Uterus (tissue), 4 donors: Measurements from ENCODE around the gene HRH2. TPM values are rescaled to one million over a fixed set of nuclear protein-coding genes. Genes with fewer than 3 reads are reported as not detected.
"Not testable (repeated sequence)": the region's sequence is repeated elsewhere in the genome, so short reads cannot be mapped to it uniquely, and the experiment has no call there.

Source experiments
- DNase-seq, 2 donors: peaks; one replicate each; pipeline ENCODE4 v3.0.0-alpha.2; 2019 to 2020
- H3K27ac ChIP-seq, 2 donors: fragments of 200-600 bp; sonication (generic); 1 replicate in 1 of 2; 2 replicates in 1 of 2; pipeline ENCODE4 v1.5.1; 2016 to 2018
- H3K27me3 ChIP-seq, 2 donors: fragments of 200-600 bp; sonication (generic); one replicate each; pipeline ENCODE4 v1.5.1; 2018 to 2019; ENCODE audit warnings: control low read depth in 1 of 2
- H3K36me3 ChIP-seq, 2 donors: fragments of 200-600 bp; sonication (generic); one replicate each; pipeline ENCODE4 v1.5.1; 2019; ENCODE audit warnings: control low read depth in 1 of 2
- H3K4me1 ChIP-seq, 2 donors: fragments of 200-600 bp; sonication (generic); one replicate each; pipeline ENCODE4 v1.5.1; 2018 to 2019; ENCODE audit warnings: control low read depth in 1 of 2
- H3K4me3 ChIP-seq, 2 donors: fragments of 200-600 bp; sonication (generic); 1 replicate in 1 of 2; 2 replicates in 1 of 2; pipeline ENCODE4 v1.5.1; 2018 to 2019; ENCODE audit warnings: mild to moderate bottlenecking in 1 of 2
- H3K9me3 ChIP-seq, 2 donors: fragments of 200-600 bp; sonication (generic); one replicate each; pipeline ENCODE4 v1.5.1; 2019; ENCODE audit warnings: control low read depth in 1 of 2
- POLR2A ChIP-seq, 2 donors: fragments of 450-650 bp; IDR thresholded peaks; one replicate each; pipeline ENCODE4 v1.6.1; 2016; ENCODE audit warnings: antibody characterized with exemption in 2 of 2, mild to moderate bottlenecking in 1 of 2, moderate library complexity in 1 of 2
- intact Hi-C: fragments of 100-400 bp; cut with DNase I; formaldehyde crosslinking; loops from one replicate; pipeline ENCODE4 v1.15.1; 2023; ENCODE audit warnings: low total_unique reads
- total RNA-seq, 4 donors: library from RNA; depleted of rRNA in 3 of 4; stranded (reverse); fragments of >200 nt in 3 of 4; gene quantifications; one replicate each; pipeline versions ENCODE4 v1.1.0 to v1.2.4, GENCODE V29; 2014 to 2023
- TF ChIP-seq, protein P1 (sequence below), 4 experiments: fragments of 200-600 bp in 2 of 4; fragments of 450-650 bp in 2 of 4; sonication (generic) in 2 of 4; IDR thresholded peaks; one replicate each; pipeline ENCODE4 v1.5.1; 2016 to 2019; ENCODE audit warnings: antibody characterized with exemption in 4 of 4, mild to moderate bottlenecking in 2 of 4, moderate library complexity in 1 of 4
- donor health status: DM: yes; HTN: yes; CAD: no.

The HRH2 gene
- total RNA-seq, 4 donors from 2014 or later, result 0.51 to 4.4 (median 4.1) TPM; not detected in 1

DNA sequence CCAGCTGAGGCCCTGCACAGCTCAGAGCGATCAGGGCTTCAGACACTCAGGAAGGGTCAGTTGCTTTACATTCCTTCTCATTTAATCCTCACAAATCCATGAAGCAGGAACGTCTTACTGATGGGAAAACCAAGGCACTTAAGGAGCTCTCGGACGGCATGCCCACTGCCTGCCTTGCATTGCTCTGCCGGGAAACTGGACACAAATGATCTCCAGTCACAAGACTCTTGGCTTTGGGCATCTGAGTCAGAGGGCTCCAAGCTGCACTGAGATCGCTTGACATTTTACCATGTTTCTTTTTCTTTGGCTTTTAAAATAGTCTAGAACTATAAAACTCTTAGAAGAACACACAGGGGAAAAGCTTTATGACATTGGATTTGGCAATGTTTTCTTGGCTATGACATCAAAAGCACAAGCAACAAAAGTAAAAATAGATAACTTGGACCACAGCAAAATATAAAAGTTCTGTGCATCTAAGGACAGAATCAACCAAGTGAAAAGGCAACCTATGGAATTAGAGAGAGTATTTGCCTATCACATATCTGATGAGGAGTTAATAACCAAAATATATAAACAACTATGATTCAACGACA, 43.6 kb upstream of the HRH2 start:
- Histone ChIP-seq H3K36me3 (no peaks in the 10 kb centered on the region), H3K27ac (peak overlapping the region; percentile 33 to 37), H3K4me3 (no peak overlapping the region), H3K27me3 (no peaks in the 10 kb centered on the region), H3K9me3 (no peaks in the 10 kb centered on the region), H3K4me1 (no peaks in the 10 kb centered on the region)
- DNase-seq, result no peak
- intact Hi-C loops, result no loop called here
- no peak for TF ChIP-seq POLR2A (IDR thresholded peaks at IDR 0.05)
- TF ChIP-seq, protein P1, sequence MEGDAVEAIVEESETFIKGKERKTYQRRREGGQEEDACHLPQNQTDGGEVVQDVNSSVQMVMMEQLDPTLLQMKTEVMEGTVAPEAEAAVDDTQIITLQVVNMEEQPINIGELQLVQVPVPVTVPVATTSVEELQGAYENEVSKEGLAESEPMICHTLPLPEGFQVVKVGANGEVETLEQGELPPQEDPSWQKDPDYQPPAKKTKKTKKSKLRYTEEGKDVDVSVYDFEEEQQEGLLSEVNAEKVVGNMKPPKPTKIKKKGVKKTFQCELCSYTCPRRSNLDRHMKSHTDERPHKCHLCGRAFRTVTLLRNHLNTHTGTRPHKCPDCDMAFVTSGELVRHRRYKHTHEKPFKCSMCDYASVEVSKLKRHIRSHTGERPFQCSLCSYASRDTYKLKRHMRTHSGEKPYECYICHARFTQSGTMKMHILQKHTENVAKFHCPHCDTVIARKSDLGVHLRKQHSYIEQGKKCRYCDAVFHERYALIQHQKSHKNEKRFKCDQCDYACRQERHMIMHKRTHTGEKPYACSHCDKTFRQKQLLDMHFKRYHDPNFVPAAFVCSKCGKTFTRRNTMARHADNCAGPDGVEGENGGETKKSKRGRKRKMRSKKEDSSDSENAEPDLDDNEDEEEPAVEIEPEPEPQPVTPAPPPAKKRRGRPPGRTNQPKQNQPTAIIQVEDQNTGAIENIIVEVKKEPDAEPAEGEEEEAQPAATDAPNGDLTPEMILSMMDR (IDR thresholded peaks at IDR 0.05), result no peak

DNA sequence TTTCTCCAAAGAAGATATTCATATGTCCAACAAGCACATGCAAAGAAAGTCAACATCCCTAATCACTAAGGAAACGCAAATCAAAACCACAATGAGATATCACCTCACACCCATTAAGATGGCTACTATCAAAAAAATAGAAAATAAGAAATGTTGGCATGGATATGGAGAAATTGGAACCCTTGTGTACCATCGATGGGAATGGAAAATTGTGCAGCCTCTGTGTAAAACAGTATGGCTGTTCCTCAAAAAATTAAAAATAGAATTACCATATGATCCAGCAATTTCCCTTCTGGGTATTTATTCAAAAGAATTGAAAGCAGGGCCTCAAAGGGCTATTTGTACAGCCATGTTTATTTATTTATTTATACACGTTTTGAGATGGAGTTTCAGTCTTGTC, 43.0 kb upstream of the HRH2 start:
- H3K36me3 ChIP-seq, result no peaks in the 10 kb centered on the region
- DNase-seq, result no peak
- intact Hi-C loops, result no loop called here
- H3K4me1 ChIP-seq, result no peaks in the 10 kb centered on the region
- TF ChIP-seq POLR2A (IDR thresholded peaks at IDR 0.05), result no peak
- no peak overlapping the region for H3K4me3 ChIP-seq
- H3K9me3 ChIP-seq, result no peaks in the 10 kb centered on the region
- H3K27ac ChIP-seq, result peak overlapping the region in 1 of 2 donors; percentile 33
- no peaks in the 10 kb centered on the region for H3K27me3 ChIP-seq

GRCh38 chr5:175616083-175616482, 41.8 kb upstream of the HRH2 start:
- Histone ChIP-seq H3K4me1 (no peaks in the 10 kb centered on the region), H3K27ac (no peak overlapping the region), H3K27me3 (no peaks in the 10 kb centered on the region), H3K9me3 (no peaks in the 10 kb centered on the region), H3K4me3 (no peak overlapping the region), H3K36me3 (no peaks in the 10 kb centered on the region)
- DNase-seq, result no peak
- intact Hi-C loops, result no loop called here
- TF ChIP-seq, protein P1 (IDR thresholded peaks at IDR 0.05), result no peak
- no peak for TF ChIP-seq POLR2A (IDR thresholded peaks at IDR 0.05)

- H3K4me3 ChIP-seq, H3K9me3 ChIP-seq, intact Hi-C loops, H3K27ac ChIP-seq, H3K4me1 ChIP-seq, H3K36me3 ChIP-seq, DNase-seq, H3K27me3 ChIP-seq: not testable (repeated sequence)
Measured at GRCh38 chr5:175616527-175616926, 41.3 kb upstream of the HRH2 start.

GRCh38 chr5:175617447-175617846, 40.4 kb upstream of the HRH2 start:
- intact Hi-C loops, result no loop called here
- no peak for TF ChIP-seq POLR2A (IDR thresholded peaks at IDR 0.05)
- TF ChIP-seq, protein P1 (IDR thresholded peaks at IDR 0.05), result no peak
- no peaks in the 10 kb centered on the region for H3K4me1 ChIP-seq
- no peaks in the 10 kb centered on the region for H3K36me3 ChIP-seq
- no peak overlapping the region for H3K4me3 ChIP-seq
- no peak overlapping the region for H3K27ac ChIP-seq
- H3K27me3 ChIP-seq, result no peaks in the 10 kb centered on the region
- H3K9me3 ChIP-seq, result no peaks in the 10 kb centered on the region
- DNase-seq, result no peak

GRCh38 chr5:175620527-175620926, 37.3 kb upstream of the HRH2 start:
- no peak overlapping the region for H3K4me3 ChIP-seq
- H3K27me3 ChIP-seq, result no peaks in the 10 kb centered on the region
- TF ChIP-seq POLR2A (IDR thresholded peaks at IDR 0.05), result no peak
- TF ChIP-seq, protein P1 (IDR thresholded peaks at IDR 0.05), result no peak
- DNase-seq, result no peak
- H3K4me1 ChIP-seq, result no peaks in the 10 kb centered on the region
- no peaks in the 10 kb centered on the region for H3K9me3 ChIP-seq
- intact Hi-C loops, result no loop called here
- no peaks in the 10 kb centered on the region for H3K36me3 ChIP-seq
- H3K27ac ChIP-seq, result no peak overlapping the region
